HL-60 (cell line): ENCODE data around the gene SHROOM3.

ENCODE experiments used
- DNase-seq, 2 experiments: peaks; one replicate each; pipeline ENCODE4 v3.0.0-alpha.2; 2010 to 2020; ENCODE audit warnings: low read depth in 1 of 2, low spot score in 1 of 2
- H3K27ac ChIP-seq: fragments of 250-450 bp; sonication (Bioruptor Pico); replicated peaks from 2 replicates; pipeline ENCODE4 v1.5.1; 2020; ENCODE audit warnings: mild to moderate bottlenecking, moderate library complexity
- H3K27me3 ChIP-seq: fragments of 250-450 bp; sonication (Bioruptor Pico); 2 replicates; pipeline ENCODE4 v1.5.1; 2021; ENCODE audit warnings: mild to moderate bottlenecking, moderate library complexity; ENCODE audit not compliant: insufficient read depth, poor library complexity, severe bottlenecking
- H3K4me3 ChIP-seq: replicated peaks from 2 replicates; pipeline ENCODE4 v1.5.1; 2011; ENCODE audit warnings: mild to moderate bottlenecking, control low read depth, low read length; ENCODE audit not compliant: insufficient read depth
- GABPA ChIP-seq: IDR thresholded peaks from 2 replicates; pipeline ENCODE4 v1.6.1; 2012; ENCODE audit warnings: low read depth
- POLR2AphosphoS5 ChIP-seq: IDR thresholded peaks from 2 replicates; pipeline ENCODE4 v1.6.1; 2012; ENCODE audit warnings: low read depth
- SPI1 ChIP-seq: IDR thresholded peaks from 2 replicates; pipeline ENCODE4 v1.6.1; 2012; ENCODE audit warnings: low read depth, mild to moderate bottlenecking, borderline replicate concordance
- TF ChIP-seq, protein P1 (sequence below): IDR thresholded peaks from 2 replicates; pipeline ENCODE4 v1.6.1; 2012; ENCODE audit warnings: low read depth; ENCODE audit not compliant: insufficient replicate concordance
- TF ChIP-seq, protein P2 (sequence below): IDR thresholded peaks from one replicate; pipeline ENCODE4 v1.5.1; 2011; ENCODE audit warnings: low read length, control low read depth, inconsistent platforms; ENCODE audit not compliant: insufficient read depth

Gene SHROOM3

GRCh38 chr4:76504613-76505465, 69.8 kb downstream of the SHROOM3 start:
- H3K27ac ChIP-seq: no peak overlapping the region
- TF ChIP-seq, protein P1, sequence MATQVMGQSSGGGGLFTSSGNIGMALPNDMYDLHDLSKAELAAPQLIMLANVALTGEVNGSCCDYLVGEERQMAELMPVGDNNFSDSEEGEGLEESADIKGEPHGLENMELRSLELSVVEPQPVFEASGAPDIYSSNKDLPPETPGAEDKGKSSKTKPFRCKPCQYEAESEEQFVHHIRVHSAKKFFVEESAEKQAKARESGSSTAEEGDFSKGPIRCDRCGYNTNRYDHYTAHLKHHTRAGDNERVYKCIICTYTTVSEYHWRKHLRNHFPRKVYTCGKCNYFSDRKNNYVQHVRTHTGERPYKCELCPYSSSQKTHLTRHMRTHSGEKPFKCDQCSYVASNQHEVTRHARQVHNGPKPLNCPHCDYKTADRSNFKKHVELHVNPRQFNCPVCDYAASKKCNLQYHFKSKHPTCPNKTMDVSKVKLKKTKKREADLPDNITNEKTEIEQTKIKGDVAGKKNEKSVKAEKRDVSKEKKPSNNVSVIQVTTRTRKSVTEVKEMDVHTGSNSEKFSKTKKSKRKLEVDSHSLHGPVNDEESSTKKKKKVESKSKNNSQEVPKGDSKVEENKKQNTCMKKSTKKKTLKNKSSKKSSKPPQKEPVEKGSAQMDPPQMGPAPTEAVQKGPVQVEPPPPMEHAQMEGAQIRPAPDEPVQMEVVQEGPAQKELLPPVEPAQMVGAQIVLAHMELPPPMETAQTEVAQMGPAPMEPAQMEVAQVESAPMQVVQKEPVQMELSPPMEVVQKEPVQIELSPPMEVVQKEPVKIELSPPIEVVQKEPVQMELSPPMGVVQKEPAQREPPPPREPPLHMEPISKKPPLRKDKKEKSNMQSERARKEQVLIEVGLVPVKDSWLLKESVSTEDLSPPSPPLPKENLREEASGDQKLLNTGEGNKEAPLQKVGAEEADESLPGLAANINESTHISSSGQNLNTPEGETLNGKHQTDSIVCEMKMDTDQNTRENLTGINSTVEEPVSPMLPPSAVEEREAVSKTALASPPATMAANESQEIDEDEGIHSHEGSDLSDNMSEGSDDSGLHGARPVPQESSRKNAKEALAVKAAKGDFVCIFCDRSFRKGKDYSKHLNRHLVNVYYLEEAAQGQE: no peak
- TF ChIP-seq, protein P2, sequence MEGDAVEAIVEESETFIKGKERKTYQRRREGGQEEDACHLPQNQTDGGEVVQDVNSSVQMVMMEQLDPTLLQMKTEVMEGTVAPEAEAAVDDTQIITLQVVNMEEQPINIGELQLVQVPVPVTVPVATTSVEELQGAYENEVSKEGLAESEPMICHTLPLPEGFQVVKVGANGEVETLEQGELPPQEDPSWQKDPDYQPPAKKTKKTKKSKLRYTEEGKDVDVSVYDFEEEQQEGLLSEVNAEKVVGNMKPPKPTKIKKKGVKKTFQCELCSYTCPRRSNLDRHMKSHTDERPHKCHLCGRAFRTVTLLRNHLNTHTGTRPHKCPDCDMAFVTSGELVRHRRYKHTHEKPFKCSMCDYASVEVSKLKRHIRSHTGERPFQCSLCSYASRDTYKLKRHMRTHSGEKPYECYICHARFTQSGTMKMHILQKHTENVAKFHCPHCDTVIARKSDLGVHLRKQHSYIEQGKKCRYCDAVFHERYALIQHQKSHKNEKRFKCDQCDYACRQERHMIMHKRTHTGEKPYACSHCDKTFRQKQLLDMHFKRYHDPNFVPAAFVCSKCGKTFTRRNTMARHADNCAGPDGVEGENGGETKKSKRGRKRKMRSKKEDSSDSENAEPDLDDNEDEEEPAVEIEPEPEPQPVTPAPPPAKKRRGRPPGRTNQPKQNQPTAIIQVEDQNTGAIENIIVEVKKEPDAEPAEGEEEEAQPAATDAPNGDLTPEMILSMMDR: peak; percentile 34
- no peak for TF ChIP-seq GABPA
- H3K4me3 ChIP-seq: no peak overlapping the region
- peak in 1 of 2 experiments; percentile 6 for DNase-seq
- H3K27me3 ChIP-seq: no peaks in the 10 kb centered on the region

DNA sequence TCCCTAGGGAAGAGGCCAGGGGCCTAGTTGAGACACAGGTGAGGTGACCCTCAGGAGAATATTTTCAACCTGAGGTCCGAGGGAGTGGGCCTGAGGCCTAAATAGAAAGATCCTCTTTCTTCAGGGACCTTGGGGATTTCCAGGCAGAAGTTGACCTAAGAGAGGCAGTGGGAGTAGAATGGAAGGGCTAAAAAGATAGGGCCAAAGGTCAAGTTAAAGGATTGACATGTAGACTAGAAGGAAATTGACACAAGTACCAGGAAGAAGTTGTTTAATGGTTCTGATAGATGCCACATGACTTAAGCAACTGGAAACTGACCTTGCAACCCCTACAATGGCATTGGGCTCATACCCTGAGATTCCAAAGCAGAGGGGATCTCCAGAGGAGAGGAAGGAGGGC, 76.9 kb downstream of the SHROOM3 start:
- Histone ChIP-seq H3K4me3 (no peak overlapping the region), H3K27ac (no peak overlapping the region), H3K27me3 (no peaks in the 10 kb centered on the region)
- DNase-seq: no peak
- TF ChIP-seq, protein P1: no peak
- TF ChIP-seq, protein P2: no peak

GRCh38 chr4:76513482-76513881, 78.5 kb downstream of the SHROOM3 start:
- H3K4me3 ChIP-seq: no peak overlapping the region
- TF ChIP-seq SPI1 (no peak), GABPA (no peak)
- H3K27ac ChIP-seq: no peak overlapping the region
- H3K27me3 ChIP-seq: no peaks in the 10 kb centered on the region
- DNase-seq: no peak

GRCh38 chr4:76514087-76514486, 79.1 kb downstream of the SHROOM3 start:
- H3K27me3 ChIP-seq: no peaks in the 10 kb centered on the region
- no peak for DNase-seq
- H3K27ac ChIP-seq: no peak overlapping the region
- H3K4me3 ChIP-seq: no peak overlapping the region
- no peak for TF ChIP-seq GABPA
- TF ChIP-seq, protein P2: no peak
- TF ChIP-seq, protein P1: no peak
- no peak for TF ChIP-seq SPI1
- no peak for TF ChIP-seq POLR2AphosphoS5
